DOHH2 (cell line): ENCODE measurements around the gene RAPGEF1.

Experiments
- CTCF ChIP-seq: fragments of 200-600 bp; sonication (generic); IDR thresholded peaks from one replicate; pipeline ENCODE4 v1.5.1; 2014; ENCODE audit warnings: antibody characterized with exemption, mild to moderate bottlenecking, low read depth, low read length; ENCODE audit not compliant: poor library complexity, severe bottlenecking
- EZH2phosphoT487 ChIP-seq: fragments of 200-600 bp; sonication (generic); IDR thresholded peaks from 2 replicates; pipeline ENCODE4 v1.6.1; 2017; ENCODE audit warnings: borderline replicate concordance, mild to moderate bottlenecking, antibody characterized with exemption, low read length, moderate library complexity, mixed read lengths

GRCh38 chr9:131698618-131698985 is 41.3 kb downstream of the RAPGEF1 start:
- TF ChIP-seq CTCF (no peak), EZH2phosphoT487 (no peak)
